DOHH2 (cell line): ENCODE measurements around the gene PTPRN2.

Experiments used
- H3F3A ChIP-seq: fragments of 200-600 bp; sonication (generic), shearing (Covaris generic); 2 replicates; pipeline ENCODE4 v1.6.0; 2016; ENCODE audit warnings: antibody characterized with exemption, mild to moderate bottlenecking; ENCODE audit not compliant: control insufficient read depth, insufficient read depth
- H3K27ac ChIP-seq: fragments of 200-600 bp; sonication (generic); 2 replicates; pipeline ENCODE4 v1.5.1; 2014; ENCODE audit warnings: low read depth, mild to moderate bottlenecking, low read length, moderate library complexity
- H3K27me3 ChIP-seq: fragments of 200-600 bp; sonication (generic); 2 replicates; pipeline ENCODE4 v1.6.1; 2014; ENCODE audit warnings: mild to moderate bottlenecking, low read length, mixed read lengths; ENCODE audit not compliant: control insufficient read depth
- H3K36me3 ChIP-seq: fragments of 200-600 bp; sonication (generic); 2 replicates; pipeline ENCODE4 v1.6.1; 2014; ENCODE audit warnings: mild to moderate bottlenecking, low read length, moderate library complexity, mixed read lengths; ENCODE audit not compliant: control insufficient read depth
- H3K4me1 ChIP-seq: fragments of 200-600 bp; sonication (generic); 2 replicates; pipeline ENCODE4 v1.6.1; 2014; ENCODE audit warnings: mild to moderate bottlenecking, low read length, mixed read lengths; ENCODE audit not compliant: control insufficient read depth
- H3K4me2 ChIP-seq: fragments of 200-600 bp; sonication (generic); 2 replicates; pipeline ENCODE4 v1.6.0; 2014; ENCODE audit warnings: mild to moderate bottlenecking, low read length, moderate library complexity
- H3K4me3 ChIP-seq: fragments of 200-600 bp; sonication (generic); 2 replicates; pipeline ENCODE4 v1.5.1; 2014; ENCODE audit warnings: mild to moderate bottlenecking, low read length, mixed read lengths
- H3K79me2 ChIP-seq: fragments of 200-600 bp; sonication (generic); 2 replicates; pipeline ENCODE4 v1.6.1; 2014; ENCODE audit warnings: mild to moderate bottlenecking, low read length, mixed read lengths; ENCODE audit not compliant: control insufficient read depth
- H3K9me2 ChIP-seq: fragments of 200-600 bp; sonication (generic); replicated peaks from 2 replicates; pipeline ENCODE4 v1.6.1; 2014; ENCODE audit warnings: mild to moderate bottlenecking, low read length, mixed read lengths; ENCODE audit not compliant: control insufficient read depth
- H3K9me3 ChIP-seq: fragments of 200-600 bp; sonication (generic); 2 replicates; pipeline ENCODE4 v1.6.1; 2014; ENCODE audit warnings: antibody characterized with exemption, low read length, mixed read lengths; ENCODE audit not compliant: control insufficient read depth, insufficient read depth
- H4K20me1 ChIP-seq: fragments of 200-600 bp; sonication (generic); 2 replicates; pipeline ENCODE4 v1.6.0; 2014; ENCODE audit warnings: low read depth, mild to moderate bottlenecking, antibody characterized with exemption, low read length, moderate library complexity; ENCODE audit not compliant: control insufficient read depth, insufficient read depth
- EZH2phosphoT487 ChIP-seq: fragments of 200-600 bp; sonication (generic); IDR thresholded peaks from 2 replicates; pipeline ENCODE4 v1.6.1; 2017; ENCODE audit warnings: borderline replicate concordance, mild to moderate bottlenecking, antibody characterized with exemption, low read length, moderate library complexity, mixed read lengths
- TF ChIP-seq, protein P1 (sequence below): fragments of 200-600 bp; sonication (generic); IDR thresholded peaks from one replicate; pipeline ENCODE4 v1.5.1; 2014; ENCODE audit warnings: antibody characterized with exemption, mild to moderate bottlenecking, low read depth, low read length; ENCODE audit not compliant: poor library complexity, severe bottlenecking

Gene PTPRN2

DNA sequence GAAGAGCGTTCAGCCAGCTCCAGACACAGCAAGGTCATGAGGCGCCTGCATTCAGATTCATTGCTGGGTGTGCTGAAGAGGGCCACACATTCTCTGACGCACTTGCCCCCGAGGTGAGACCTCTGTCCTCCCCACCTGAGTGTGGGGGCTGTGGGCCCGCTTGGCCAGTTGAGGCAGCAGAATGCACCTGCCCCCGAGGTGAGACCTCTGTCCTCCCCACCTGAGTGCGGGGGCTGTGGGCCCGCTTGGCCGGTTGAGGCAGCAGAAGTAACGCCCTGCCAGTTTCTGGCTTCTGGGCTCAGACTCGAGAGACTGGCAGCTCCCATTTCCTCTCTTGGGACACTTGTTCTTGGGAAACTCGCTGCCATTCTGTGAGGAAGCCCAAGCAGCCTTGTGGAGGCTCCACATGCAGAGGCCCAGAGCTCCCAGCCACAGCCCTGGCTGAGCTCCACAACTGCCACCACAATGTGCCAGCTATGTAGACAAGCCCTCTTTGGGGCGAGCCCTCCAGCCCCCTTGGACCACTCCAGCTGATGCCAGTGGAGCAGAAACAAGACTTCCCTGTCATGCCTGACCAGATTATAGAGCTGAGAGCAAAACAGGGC lies 816.8 kb downstream of the PTPRN2 start:
- Histone ChIP-seq H3K79me2 (no peaks in the 10 kb centered on the region), H3K9me2 (no peaks in the 10 kb centered on the region), H3K4me2 (no peak overlapping the region), H3K4me3 (no peak overlapping the region), H3K9me3 (peaks cover 34% of the 10 kb centered on the region; the same call in 1 of the 2 replicates), H3K27ac (no peak overlapping the region), H4K20me1 (no peaks in the 10 kb centered on the region), H3F3A (no peaks in the 10 kb centered on the region), H3K4me1 (no peaks in the 10 kb centered on the region), H3K36me3 (no peaks in the 10 kb centered on the region), H3K27me3 (no peaks in the 10 kb centered on the region)
- TF ChIP-seq EZH2phosphoT487 = no peak
- TF ChIP-seq, protein P1, sequence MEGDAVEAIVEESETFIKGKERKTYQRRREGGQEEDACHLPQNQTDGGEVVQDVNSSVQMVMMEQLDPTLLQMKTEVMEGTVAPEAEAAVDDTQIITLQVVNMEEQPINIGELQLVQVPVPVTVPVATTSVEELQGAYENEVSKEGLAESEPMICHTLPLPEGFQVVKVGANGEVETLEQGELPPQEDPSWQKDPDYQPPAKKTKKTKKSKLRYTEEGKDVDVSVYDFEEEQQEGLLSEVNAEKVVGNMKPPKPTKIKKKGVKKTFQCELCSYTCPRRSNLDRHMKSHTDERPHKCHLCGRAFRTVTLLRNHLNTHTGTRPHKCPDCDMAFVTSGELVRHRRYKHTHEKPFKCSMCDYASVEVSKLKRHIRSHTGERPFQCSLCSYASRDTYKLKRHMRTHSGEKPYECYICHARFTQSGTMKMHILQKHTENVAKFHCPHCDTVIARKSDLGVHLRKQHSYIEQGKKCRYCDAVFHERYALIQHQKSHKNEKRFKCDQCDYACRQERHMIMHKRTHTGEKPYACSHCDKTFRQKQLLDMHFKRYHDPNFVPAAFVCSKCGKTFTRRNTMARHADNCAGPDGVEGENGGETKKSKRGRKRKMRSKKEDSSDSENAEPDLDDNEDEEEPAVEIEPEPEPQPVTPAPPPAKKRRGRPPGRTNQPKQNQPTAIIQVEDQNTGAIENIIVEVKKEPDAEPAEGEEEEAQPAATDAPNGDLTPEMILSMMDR = no peak

DNA sequence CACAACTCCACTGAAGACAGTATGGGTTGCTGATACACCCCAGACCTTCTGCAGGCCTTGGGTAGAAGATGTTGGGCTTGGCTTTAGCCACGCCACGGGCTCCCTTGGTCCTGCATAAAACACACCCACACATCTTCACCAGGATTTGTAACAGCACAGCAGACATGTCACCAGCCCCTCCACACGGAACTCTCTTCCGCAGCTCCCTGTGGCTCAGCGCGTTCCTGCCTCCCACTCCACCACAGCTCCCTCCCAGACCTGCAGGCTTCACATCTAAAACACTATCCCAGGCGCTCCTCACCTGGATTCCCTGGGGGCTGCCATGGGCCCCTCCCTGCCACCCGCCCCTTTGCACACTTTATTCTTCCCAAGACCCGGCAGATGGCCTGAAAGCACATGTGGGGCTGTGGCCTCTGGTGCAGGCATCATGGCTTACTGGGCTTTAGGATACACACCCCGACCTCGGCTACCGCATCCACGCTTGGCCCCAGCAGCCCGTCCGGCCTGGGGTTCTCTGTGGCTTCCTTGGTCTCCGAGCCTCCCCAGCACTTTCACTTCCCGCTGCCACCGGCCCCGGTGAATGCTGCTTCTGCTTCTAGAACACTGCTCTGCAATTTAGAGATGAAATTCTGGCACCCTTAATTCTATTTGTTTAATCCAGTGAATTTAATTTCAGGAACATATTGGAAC lies 818.0 kb downstream of the PTPRN2 start:
- TF ChIP-seq, protein P1 = no peak
- no peak for TF ChIP-seq EZH2phosphoT487
- Histone ChIP-seq H3F3A (no peaks in the 10 kb centered on the region), H3K9me2 (no peaks in the 10 kb centered on the region), H3K4me2 (no peak overlapping the region), H3K9me3 (peaks cover 45% of the 10 kb centered on the region; the same call in 1 of the 2 replicates), H4K20me1 (no peaks in the 10 kb centered on the region), H3K27ac (no peak overlapping the region), H3K4me1 (no peaks in the 10 kb centered on the region), H3K79me2 (no peaks in the 10 kb centered on the region), H3K4me3 (no peak overlapping the region), H3K27me3 (no peaks in the 10 kb centered on the region), H3K36me3 (no peaks in the 10 kb centered on the region)

DNA sequence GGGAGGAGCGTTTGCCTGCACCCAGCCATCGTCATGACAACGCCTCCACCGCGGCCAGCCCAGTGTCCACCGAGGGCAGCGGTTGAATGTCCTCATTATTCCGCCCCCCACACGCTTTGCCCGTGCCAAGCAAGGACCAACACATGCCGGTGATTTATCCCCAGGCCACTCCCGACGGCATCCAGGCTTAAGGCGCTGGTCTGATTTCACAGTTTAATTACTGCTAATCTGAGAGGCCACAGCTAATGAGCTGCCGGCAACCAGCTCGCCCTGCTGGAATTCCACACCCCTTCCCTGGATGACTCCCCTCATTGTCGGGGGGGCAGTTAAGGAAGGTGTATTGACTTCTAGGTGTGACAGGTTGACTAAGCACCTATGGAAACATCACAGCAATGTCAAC lies 818.5 kb downstream of the PTPRN2 start:
- H3K4me2 ChIP-seq = no peak overlapping the region

More for the DNA sequence above, 818.5 kb downstream of the PTPRN2 start:
- H3K4me3 ChIP-seq = no peak overlapping the region
- H3K9me2 ChIP-seq = no peaks in the 10 kb centered on the region
- no peaks in the 10 kb centered on the region for H3K79me2 ChIP-seq
- no peaks in the 10 kb centered on the region for H3K4me1 ChIP-seq
- H4K20me1 ChIP-seq = no peaks in the 10 kb centered on the region
- no peak for TF ChIP-seq EZH2phosphoT487
- TF ChIP-seq, protein P1 = no peak
- H3K27ac ChIP-seq = no peak overlapping the region
- H3F3A ChIP-seq = no peaks in the 10 kb centered on the region
- H3K36me3 ChIP-seq = no peaks in the 10 kb centered on the region
- peaks cover 49% of the 10 kb centered on the region; the same call in 1 of the 2 replicates for H3K9me3 ChIP-seq
- H3K27me3 ChIP-seq = no peaks in the 10 kb centered on the region
